Kasumi-1 (cell line): Measurements from ENCODE around the gene MOSMO.
A peak's percentile ranks its signal among the peaks of the same experiment; 100 is the strongest.

Source experiments
- DNase-seq, 2 experiments: peaks; one replicate each; lab custom pipeline; 2025; lab: John Stamatoyannopoulos, UW

MOSMO gene

GRCh38 chr16:22050963-22051362 lies 43.1 kb downstream of the MOSMO start:
- DNase-seq = no peak

- no peak for DNase-seq
Measured at GRCh38 chr16:22052980-22053379, 45.1 kb downstream of the MOSMO start.

DNA sequence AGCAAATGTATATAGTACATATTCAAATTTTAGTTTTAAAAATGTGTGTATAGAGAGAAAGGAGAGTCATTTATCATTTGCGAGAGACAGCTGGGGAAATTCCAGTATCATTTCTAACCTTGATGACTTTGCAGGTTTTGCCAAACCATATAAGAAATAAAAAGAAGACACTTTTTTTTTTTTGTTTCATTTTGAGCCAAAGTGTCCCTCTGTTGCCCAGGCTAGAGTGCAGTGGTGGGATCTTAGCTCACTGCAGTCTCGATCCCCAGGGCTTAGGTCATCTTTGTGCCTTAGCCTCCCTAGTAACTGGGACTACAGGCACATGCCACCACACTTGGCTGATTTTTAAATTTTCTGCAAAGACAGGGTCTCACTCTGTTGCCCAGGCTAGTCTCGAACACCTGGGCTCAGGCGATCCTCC lies 46.0 kb downstream of the MOSMO start:
- DNase-seq = no peak

DNA sequence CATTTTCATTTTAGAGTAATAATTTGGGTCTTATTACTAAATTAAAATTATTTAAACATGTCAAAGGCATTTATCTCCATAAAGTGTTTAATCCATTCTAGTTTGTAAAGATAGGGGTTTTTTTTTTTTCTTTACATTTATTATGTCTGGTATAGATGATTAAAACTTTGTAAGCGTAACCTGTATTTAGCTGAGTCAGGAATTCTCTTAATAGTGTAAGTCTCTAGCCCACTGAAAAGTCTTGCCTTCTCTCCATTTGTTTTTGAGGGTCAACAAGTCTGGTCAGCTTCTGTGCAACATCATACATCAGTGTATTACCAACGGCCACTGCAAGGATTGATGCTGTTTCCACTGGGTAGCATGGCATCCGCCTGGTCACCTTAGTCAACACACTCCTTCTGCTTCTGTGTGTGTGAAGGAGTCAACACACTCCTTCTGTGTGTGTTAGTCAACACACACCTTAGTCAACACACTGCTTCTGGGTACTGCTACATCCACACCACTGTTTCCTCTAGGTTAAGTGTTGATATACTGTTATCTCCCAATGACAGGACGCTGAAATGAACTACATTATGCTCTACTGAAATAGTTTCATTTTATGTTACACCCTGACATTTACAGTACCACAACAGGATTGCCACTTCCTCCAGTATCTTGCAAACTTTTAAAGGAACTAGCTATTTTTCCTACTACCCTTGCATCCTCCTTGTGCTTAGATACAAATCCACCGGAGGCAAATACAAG lies 47.1 kb downstream of the MOSMO start:
- DNase-seq = peak in 1 of 2 experiments; percentile 0

- DNase-seq = no peak
Measured at GRCh38 chr16:22055881-22056280, 48.0 kb downstream of the MOSMO start.

DNA sequence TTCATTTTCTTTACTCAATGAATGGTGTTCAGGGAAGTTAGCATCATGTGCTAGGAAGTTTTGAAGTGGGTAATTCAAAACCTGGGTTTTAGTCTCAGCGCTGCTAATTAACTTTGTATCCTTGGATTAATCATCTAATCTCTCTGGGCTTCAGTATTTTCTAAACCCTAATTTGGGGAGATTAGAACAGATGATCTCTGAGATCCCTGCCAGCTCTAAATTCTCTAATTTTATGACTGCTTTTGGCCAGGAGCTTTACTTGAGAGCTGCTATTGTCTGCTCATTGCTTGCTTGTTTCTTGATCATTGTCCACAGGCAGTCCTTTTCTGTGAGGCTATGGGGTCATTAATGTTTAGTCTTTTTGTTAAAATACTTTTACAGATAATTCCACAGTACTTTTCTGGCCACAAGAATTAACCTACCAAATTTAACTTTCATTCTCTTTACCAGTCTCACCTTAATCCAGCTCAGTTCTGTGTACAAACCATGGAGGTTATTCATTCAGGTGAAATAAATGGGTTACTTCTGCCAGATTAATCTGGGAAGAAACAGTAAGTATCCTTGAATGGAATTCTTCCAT lies 56.1 kb downstream of the MOSMO start:
- no peak for DNase-seq

DNA sequence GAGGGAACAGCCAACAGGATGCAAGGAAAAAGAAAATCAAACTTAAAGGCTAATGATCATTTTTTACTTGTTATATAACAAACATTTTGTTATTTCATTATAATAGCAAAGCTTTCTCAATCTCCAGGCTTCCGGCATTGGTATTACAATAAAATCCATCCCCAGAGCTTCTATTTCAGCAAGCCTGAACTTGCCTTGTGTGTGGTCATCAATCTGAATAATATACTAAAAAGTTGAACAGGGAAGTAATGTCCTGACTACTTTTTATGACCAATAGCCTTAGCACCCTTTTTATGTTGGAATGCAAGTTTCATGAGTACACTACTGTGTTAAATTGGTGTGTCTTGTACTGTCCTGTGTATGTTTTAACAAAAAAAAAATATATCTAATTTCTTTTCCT lies 57.3 kb downstream of the MOSMO start:
- DNase-seq = no peak

DNA sequence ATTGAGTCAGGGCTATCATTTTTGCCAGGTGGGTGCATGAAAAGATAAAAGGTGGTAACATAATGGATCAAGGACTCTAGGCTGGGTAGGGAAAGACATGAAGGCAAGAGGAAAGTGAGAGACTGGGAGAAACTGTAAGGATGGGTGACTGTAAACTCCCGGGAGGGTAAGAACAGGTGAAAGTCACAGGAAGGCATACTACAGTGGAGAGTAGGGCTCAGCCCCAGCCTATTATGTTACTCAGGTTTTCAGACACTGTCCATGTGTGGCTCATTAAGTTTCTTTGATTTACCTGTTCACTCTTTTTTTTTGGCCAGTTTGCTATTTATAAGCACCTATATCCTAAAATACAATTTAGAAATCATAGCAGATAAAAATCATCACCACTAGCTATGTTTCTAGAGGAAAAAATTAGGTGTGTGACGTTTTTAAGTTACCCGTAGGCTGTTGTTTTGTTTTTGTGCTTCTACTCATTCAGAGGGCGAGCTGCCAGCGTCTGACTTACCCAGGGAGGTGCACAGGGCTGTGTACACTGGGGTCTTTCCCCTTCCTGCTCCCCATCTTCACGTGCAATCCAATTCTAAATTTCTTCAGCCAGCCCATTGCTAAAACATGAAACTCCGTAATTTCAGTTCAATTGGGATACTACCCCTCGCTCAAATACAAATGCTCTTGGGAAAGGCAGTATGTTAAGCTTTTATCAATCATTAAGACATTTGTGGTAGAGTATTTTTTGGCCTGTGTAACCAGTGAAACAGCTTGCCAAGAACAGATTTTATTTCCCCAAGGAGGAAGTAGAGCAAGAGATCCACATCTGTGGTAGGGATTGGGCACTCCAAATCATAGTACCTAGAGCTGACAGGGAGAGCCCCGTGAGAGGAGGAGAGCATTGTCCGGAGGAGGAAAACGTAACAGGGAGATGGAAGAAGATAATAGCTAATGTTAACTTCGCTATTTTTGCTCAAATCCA lies 62.7 kb downstream of the MOSMO start:
- DNase-seq = no peak

DNA sequence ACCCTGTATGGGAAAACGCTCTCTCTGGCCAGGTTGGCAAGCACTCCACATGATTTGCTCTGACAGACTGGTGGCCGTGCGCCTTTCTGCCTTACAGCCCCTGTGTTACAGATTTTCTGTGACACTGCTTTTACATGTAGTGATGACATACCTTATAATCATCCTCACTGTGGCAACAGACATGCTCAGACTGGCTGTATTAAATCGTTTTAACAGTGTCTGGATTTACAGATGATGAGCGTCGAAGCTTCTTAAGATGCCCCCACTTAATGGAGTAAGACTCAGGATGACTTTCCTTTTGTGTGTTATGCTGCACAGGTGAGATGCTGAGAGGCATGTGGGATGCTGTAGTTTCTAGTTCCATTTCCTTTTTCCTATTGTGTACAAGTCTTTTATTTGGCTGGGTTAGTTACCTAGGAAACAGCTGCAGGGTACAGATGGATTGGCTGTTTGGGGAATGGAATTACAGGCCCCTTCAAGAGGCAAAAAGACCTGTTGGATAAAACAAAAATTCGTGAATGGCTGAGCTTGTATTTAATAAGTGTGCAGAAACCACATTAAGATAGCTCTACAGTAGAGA lies 63.5 kb downstream of the MOSMO start:
- DNase-seq = no peak

DNA sequence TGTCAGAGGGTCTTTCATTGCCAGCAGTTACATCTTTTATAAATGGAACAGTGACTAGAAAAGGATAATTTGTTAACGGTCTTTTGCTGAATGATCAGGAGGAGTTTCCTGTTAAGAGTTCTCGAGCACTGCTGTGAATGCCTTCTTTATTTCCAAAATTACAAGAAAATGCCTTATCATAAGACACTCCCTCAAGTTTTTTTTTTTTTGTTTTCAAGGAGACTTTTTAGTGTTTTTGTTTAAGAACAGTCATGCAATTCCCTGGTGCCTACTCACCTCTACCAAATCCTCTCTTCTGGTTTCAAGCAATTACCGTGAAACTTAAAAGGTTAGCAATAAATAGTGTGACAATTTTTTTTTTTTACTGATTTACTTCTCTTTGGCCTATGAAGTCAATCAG lies 65.4 kb downstream of the MOSMO start:
- DNase-seq = no peak

GRCh38 chr16:22075043-22075757 lies 67.3 kb downstream of the MOSMO start:
- DNase-seq = no peak

- DNase-seq = no peak
Measured at GRCh38 chr16:22075776-22076175, 67.9 kb downstream of the MOSMO start.

DNA sequence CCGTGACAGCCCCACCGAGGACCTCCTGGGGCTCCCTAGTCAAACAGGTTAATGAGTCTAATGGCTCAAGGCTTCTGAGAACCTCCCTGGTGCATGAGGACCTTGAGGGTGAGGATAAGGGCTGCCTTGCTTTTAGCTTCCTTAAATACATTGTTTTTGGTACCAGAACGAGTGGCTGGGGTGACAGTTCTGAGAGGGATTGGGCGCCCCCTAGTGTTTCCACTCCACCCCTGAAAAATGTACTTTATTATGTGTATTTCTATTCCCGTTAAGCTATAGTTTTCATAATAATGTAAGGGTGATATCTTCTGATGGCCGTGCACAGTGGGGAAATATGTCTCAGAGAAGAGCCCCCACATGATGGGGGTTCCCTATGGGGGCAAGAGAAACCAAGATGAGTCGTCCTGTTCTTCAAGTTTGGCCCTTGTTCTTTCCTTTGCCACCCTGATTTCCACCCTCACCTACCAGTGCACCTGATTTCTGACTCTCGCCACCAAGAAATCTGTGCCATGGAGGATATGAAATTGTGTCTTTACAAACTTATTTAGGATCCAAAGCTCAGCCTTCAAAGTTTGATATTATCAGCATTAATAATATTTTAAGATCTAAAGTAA lies 69.9 kb downstream of the MOSMO start:
- peak; percentile 38 to 57 for DNase-seq

DNA sequence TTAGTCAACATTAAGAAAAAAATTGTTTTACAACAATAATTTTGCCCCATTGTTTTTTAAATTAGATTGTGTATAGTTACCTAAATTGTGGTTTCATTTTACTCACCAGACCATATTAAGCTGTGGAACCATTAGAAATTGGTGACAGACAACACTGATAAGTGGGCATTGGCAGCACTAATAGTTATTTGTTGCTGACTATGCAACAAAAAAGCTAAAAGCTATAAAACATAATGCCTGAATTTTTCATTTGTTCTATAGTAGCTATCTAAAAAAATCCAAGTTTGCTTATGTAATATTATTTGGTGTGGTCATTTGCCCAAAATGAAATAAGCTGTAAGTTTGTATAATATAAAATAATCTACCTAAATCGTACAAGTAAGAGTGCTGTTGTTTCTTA lies 70.7 kb downstream of the MOSMO start:
- no peak for DNase-seq

DNA sequence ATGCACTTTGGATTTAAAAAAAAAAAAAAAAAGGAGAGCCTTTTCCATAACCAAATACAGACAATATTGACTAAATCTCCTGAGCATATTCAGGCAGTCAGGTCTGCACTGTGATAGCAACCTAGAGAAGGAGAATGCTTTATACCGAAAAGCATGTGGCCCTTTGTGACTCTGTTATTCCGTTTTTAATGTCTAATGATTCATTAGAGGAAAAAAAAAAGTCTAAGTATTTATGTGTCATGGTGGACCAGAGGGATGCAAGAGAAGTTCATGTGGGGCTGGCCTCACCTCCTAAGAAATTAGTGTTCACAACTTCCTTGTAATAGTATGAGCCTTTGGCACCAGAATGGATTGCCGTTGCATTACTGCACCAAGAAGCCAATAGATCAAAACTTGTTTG lies 73.1 kb downstream of the MOSMO start:
- DNase-seq = no peak

DNA sequence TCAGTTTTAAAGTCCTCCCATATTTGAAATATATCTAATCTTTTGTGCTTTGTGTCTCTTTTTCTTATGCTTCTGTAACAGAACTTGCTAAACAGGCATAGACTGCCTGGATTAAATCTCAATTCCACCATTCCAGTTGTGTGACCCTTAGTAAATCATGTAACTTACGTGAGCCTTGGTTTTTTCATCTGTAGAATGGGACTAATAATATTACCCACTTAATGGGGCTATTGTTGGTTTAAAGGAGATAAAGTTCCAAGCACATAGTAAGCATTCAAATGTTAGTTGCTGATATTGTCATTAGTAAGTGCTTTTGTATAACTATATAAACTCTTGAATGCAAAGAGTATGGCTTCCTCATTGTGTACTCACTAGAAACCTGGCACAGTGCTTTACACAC lies 78.5 kb downstream of the MOSMO start:
- DNase-seq = no peak

GRCh38 chr16:22088642-22089041 lies 80.7 kb downstream of the MOSMO start:
- DNase-seq = no peak

DNA sequence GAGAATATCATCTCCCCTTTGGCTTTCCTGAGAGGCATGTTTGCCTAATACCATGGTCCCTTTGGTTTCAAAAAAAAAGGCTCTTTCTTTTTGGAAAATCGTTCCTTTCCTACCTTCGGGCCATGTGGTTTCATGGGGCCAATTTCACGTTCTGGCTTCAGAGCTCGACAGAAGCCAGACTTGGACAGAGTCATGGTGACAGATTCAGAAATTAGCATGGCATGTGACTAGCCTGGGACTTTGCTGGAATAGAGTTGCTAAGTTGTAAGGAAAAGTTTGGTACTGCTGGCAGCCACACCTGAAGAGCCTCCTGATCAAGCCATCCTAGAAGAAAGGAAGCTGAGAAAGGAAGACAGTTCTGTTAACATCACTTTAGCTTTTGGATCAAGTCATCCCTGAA lies 82.0 kb downstream of the MOSMO start:
- no peak for DNase-seq

DNA sequence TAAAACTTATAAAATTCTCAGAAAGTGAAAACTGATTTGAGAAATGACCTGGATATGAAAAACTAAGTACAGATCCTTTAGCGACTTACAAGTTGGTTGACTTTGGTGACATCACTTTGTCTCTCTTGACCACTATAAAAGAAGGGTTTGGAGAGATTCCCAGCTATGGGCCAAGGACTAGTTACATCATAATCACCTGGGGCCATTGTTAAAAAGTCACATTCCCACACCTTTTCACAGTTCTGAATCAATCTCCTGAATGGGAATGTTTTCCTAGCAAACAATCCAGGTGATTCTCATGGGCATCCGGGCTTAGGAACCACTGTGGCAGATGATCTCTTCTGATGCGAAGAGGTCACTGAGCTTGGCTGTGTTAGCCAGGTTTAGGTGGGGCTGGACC lies 83.8 kb downstream of the MOSMO start:
- no peak for DNase-seq

DNA sequence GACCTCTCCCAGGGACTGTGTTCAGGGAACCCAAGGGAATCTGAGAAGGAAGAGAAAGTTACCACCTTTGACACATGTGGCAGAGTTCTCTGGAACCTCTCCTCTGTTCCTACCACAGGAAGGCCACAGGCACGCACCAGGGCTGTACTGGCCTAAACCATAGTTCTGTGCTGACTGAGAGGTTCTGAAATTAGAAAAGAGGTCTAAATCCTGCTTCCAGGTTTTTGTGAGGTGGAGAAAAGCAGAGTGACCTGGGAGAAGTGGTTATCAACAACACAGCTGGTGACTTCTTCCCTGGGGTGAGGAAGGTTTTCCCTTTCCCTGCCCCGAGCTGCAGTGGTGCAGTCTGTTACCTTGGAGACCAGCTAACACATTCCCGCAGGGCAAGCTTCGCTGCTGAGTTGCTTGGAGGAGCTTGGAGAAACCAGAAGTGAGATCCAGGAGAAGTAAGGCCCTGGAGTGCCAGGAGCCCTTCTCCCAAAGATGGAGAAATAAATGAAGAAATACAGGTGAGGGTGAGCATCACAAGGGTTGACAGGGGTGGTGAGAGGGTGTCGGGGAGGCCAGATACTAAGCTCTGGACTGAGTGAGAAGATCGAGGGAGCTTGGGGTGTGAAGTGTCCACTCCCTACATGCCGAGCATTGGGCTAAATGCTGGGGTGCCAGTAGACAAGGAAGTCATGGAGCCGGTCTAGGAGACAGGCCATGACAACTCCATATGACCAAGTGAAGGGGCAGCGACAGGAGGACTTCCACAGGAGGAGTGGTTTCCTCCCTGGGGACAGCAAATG lies 84.4 kb downstream of the MOSMO start, which contains the start of gene VWA3A:
VWA3A (plus strand) TSS at position 399 of the 791 bp plus-strand sequence; CDS start at position 496, 97 bp downstream.
- DNase-seq = no peak
